NCI-H1048 (cell line): ENCODE data around the gene BSND.
A peak's percentile ranks its signal among the peaks of the same experiment; 100 is the strongest.
"Not testable (repeated sequence)": the region's sequence is repeated elsewhere in the genome, so short reads cannot be mapped to it uniquely, and the experiment has no call there.

Source experiments
- DNase-seq: peaks from one replicate; lab custom pipeline; 2025; lab: John Stamatoyannopoulos, UW

BSND gene

GRCh38 chr1:54998677-54999076 lies at the start of gene BSND:
TSS of gene BSND (plus strand) at chr1:54998933. CDS start at chr1:54999187, 254 bp downstream.
- DNase-seq, result no peak

- DNase-seq, result no peak
Observed at GRCh38 chr1:54949053-54949452, 49.7 kb upstream of the BSND start.

- DNase-seq, result no peak
Observed at GRCh38 chr1:54950006-54950368, 48.7 kb upstream of the BSND start.

GRCh38 chr1:54950369-54951163 lies 48.2 kb upstream of the BSND start:
- DNase-seq, result peak; percentile 32

- DNase-seq, result no peak
Observed at GRCh38 chr1:54951810-54952226, 46.9 kb upstream of the BSND start.

- DNase-seq, result no peak
Observed at GRCh38 chr1:54952950-54953718, 45.6 kb upstream of the BSND start.

- no peak for DNase-seq
Observed at GRCh38 chr1:54953846-54954245, 44.9 kb upstream of the BSND start.

- no peak for DNase-seq
Observed at GRCh38 chr1:54955359-54955758, 43.4 kb upstream of the BSND start.

- DNase-seq, result no peak
Observed at GRCh38 chr1:54956726-54957125, 42.0 kb upstream of the BSND start.

GRCh38 chr1:54959241-54959640 lies 39.5 kb upstream of the BSND start:
- DNase-seq, result no peak

- no peak for DNase-seq
Observed at GRCh38 chr1:54962612-54963395, 35.9 kb upstream of the BSND start.

- DNase-seq, result not testable (repeated sequence)
Observed at GRCh38 chr1:54963829-54964228, 34.9 kb upstream of the BSND start.

GRCh38 chr1:54965624-54966340 lies 33.0 kb upstream of the BSND start:
- no peak for DNase-seq

- no peak for DNase-seq
Observed at GRCh38 chr1:54967372-54967771, 31.4 kb upstream of the BSND start.

- DNase-seq, result no peak
Observed at GRCh38 chr1:54968551-54968950, 30.2 kb upstream of the BSND start.

GRCh38 chr1:54969879-54970278 lies 28.9 kb upstream of the BSND start:
- DNase-seq, result no peak

- DNase-seq, result no peak
Observed at GRCh38 chr1:54970901-54971300, 27.8 kb upstream of the BSND start.

- no peak for DNase-seq
Observed at GRCh38 chr1:54971317-54971791, 27.4 kb upstream of the BSND start.

- DNase-seq, result no peak
Observed at GRCh38 chr1:54972436-54972835, 26.3 kb upstream of the BSND start.

GRCh38 chr1:54973205-54973921 lies 25.4 kb upstream of the BSND start:
- no peak for DNase-seq
